ENCODE measurements around the gene SYT13.
A peak's percentile ranks its signal among the peaks of the same experiment; 100 is the strongest.

SYT13 gene

GRCh38 chr11:45245218-45246045 lies 40.7 kb downstream of the SYT13 start:
- no peak for DNase-seq

GRCh38 chr11:45243967-45244366 lies 42.2 kb downstream of the SYT13 start:
- no peak for DNase-seq

GRCh38 chr11:45239733-45240132 lies 46.4 kb downstream of the SYT13 start:
- no peak for DNase-seq

GRCh38 chr11:45238724-45239123 lies 47.4 kb downstream of the SYT13 start:
- DNase-seq: peak; percentile 45

- DNase-seq: no peak
These were observed 48.3 kb downstream of the SYT13 start for GRCh38 chr11:45237711-45238315.

- no peak for DNase-seq
These were observed 51.7 kb downstream of the SYT13 start for GRCh38 chr11:45234306-45235006.

- DNase-seq: no peak
These were observed 52.4 kb downstream of the SYT13 start for GRCh38 chr11:45233804-45234170.

GRCh38 chr11:45233121-45233803 lies 52.9 kb downstream of the SYT13 start:
- peak; percentile 70 for DNase-seq

GRCh38 chr11:45232341-45233080 lies 53.6 kb downstream of the SYT13 start:
- no peak for DNase-seq

- no peak for DNase-seq
These were observed 56.6 kb downstream of the SYT13 start for GRCh38 chr11:45229401-45230020.

- DNase-seq: no peak
These were observed 58.3 kb downstream of the SYT13 start for GRCh38 chr11:45227836-45228235.

- no peak for DNase-seq
These were observed 59.2 kb downstream of the SYT13 start for GRCh38 chr11:45226901-45227300.

- DNase-seq: no peak
These were observed 59.9 kb downstream of the SYT13 start for GRCh38 chr11:45225961-45226871.

- DNase-seq: no peak
These were observed 60.9 kb downstream of the SYT13 start for GRCh38 chr11:45225277-45225676.

GRCh38 chr11:45224766-45225165 lies 61.4 kb downstream of the SYT13 start:
- no peak for DNase-seq

- DNase-seq: no peak
These were observed 62.6 kb downstream of the SYT13 start for GRCh38 chr11:45223496-45223895.

- no peak for DNase-seq
These were observed 66.7 kb downstream of the SYT13 start for GRCh38 chr11:45219411-45219810.

- DNase-seq: no peak
These were observed 67.4 kb downstream of the SYT13 start for GRCh38 chr11:45218705-45219104.

- no peak for DNase-seq
These were observed 68.2 kb downstream of the SYT13 start for GRCh38 chr11:45217991-45218390.

- DNase-seq: no peak
These were observed 69.2 kb downstream of the SYT13 start for GRCh38 chr11:45216901-45217300.

GRCh38 chr11:45216031-45216430 lies 70.1 kb downstream of the SYT13 start:
- no peak for DNase-seq

Data from femur (tissue), 1 donor.